HS-27A (cell line): ENCODE data around the gene PET100.
A peak's percentile ranks its signal among the peaks of the same experiment; 100 is the strongest.

ENCODE experiments used
- DNase-seq: peaks from one replicate; pipeline ENCODE4 v3.0.0-alpha.2; 2012; ENCODE audit warnings: low read depth, missing footprints

Gene PET100

GRCh38 chr19:7650148-7650547, 20.6 kb downstream of the PET100 start:
- DNase-seq = no peak

DNA sequence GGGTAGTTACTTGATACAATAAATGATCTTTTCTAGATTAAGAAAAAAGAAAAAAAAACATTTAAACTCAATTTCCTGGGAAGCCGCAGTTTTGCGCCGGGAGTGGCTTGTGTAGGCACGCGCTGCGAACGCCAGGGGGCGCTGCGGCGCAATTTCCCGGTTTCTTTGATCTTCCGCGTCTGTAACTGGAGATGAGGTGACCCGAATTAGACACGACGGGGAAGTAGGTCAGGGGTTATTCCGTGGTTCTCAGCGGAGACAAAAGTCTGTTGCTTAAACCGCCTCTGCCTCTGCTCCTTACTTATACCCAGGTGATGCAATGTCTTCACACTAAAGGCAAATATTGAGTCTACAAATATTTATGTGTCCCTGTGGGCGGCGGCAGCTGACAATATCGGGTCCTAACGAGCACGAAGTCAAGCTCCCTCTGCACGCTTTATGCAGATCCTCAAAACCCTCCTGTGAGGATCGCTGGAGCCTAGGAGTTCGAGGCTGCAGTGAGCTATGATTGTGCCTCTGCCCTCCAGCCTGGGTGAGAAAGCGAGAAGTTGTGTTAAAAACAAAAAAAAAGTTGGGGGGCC, 22.6 kb downstream of the PET100 start:
- peak; percentile 34 for DNase-seq

DNA sequence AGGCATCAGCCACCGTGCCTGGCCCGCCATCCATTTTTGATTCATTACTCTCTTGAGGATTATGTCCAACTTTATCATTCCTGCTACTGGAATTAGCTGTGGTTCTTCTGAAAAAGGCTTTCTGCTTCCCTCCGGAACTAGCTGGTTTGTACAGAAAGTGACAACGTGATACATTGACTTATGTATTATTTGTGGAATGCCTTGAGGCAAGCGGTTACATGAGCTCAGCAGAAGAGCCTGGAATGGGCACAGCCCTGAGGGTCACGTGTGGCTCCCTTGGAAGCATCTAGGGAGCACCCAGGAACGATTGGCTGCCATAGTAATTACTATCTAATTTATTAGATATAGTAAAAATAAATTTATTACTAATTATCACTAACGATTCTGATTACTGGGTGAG, 24.8 kb downstream of the PET100 start:
- DNase-seq = no peak

DNA sequence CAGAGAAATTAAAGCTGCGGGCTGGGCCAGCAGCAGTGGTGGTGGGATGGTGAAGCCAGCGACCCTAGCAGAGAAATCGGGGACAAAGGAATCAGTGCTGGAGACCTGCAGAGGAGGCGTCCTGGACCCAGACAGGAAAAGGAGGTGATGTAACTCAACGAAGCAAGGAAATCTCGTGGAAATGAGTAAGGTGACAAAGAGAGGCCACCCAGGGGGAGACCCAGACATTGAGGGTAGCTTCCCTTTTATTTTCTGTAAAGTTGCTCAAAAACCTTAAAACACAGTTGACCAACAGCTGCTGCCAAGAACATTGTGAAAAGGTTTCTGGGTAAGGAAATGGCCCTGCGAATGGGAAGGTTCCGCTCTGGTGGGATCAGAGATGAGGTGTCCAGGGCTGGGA, 26.0 kb downstream of the PET100 start:
- DNase-seq = no peak

DNA sequence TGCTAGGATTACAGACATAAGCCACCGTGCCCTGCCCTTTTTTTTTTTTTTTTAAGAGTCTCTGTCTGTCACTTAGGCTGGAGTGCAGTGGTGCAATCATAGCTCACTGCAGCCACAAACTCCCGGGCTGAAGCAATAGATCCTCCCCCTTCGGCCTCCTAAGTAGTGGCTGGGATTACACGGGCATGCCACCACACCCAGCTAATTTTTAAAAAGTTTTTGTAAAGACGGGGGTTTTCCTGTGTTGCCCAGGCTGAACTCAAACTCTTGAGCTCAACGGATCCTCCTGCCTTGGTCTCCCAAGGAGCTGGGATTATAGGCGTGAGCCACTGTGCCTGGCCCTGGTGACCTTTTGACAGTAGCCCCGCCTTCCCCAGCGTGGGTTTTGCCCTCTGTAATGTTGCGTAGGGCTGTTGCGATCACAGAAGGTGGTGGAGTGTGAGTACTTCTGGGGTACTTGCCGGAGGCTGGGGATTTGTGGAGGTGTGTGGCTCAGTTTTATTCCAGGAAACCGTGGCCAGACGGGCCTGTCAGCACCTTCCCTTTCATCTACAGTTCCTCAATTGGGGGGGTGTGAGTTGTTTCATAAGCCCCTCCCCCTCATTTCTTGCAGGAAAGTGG, 27.6 kb downstream of the PET100 start:
- no peak for DNase-seq

DNA sequence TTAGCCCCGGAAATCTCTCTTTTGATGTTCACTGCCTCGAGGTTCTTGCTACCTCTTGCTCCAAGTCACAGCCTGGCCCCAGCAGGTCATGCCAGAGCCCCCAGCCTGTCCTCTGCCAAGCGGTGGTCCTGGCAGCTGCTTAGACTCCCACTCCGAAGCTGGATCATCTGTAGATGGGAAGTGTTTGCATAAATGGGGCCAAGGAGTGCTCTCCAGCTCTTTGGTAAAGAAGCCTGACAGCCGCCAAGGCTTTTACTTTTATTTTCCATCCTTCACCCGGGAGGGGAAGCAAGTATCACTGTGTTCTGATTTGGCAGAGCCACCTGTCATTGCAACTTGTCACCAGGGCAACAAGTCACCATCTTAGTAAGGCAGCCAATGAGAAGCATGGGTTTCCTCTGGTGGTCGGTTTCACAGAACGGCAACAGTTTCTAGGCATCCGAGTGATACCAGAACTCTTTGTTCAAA, 28.7 kb downstream of the PET100 start:
- DNase-seq = no peak

DNA sequence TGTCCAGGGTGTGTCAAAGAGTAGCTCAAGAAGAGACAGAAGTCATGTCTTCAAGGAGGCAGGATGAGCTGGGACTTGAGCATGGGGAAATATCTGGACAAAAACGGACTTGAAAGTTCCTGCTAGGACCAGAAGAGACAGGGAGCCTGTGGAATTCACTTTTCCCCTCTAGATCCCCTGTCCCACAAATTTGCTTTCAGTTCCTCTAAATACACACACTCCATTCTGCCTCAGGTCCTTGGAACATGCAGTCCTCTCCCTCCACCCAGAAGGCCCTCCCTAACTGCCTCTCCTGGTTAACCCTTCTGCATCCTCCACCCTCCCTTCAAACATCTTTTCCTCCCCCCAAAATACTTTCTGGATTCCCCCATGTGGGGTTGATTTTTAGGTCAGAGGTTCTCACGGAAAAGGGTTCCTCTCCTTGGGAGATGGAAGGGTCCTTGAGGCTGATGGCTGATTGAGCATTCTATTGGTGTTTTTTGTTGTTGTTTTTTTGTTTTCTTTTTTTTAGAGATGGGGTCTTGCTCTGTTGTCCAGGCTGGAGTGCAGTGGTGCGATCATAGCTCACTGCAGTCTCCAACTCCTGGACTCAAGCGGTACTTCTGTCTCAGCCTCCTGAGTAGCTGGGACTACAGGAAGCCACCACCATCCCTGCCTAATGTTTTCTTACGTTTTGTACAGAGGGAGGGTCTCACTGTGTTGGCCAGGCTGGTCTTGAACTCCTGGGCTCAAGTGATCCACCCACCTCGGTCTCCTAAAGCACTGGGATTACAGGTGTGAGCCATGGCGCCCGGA, 32.3 kb downstream of the PET100 start:
- no peak for DNase-seq

DNA sequence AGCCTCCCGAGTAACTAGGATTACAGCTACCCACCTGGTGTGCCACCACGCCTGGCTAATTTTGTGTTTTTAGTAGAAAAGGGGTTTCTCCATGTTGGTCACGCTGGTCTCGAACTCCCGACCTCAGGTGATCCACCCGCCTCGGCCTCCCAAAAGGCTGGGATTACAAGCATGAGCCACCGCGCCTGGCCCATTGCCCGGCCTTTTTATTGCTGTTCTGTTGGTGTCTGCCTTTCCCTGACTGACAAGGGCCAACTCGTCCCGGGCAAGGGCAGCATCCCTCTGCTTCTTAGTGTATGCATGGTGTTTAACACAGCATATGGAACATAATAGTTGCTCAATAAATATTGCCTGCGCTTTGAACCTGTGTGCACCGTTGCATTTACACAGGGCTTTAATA, 33.1 kb downstream of the PET100 start:
- no peak for DNase-seq

DNA sequence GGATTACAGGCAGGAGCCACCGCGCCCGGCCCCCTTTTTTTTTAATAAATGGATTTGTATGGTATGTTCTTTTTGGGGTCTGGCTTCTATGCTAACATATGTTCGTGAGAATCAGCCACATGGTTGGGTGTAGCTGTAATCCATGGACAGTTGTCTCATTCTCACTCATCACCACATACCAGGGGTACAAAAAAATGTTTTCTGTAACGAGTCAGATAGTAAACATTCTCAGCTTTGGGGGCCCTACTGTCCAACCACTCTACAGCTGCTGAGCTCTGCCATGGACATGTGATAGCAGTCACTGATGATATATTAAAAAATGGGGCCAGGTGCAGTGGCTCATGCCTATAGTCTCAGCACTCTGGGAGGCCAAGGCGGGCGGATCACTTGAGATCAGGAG, 34.1 kb downstream of the PET100 start:
- no peak for DNase-seq

- no peak for DNase-seq
Measured at GRCh38 chr19:7665076-7665475, 35.5 kb downstream of the PET100 start.

- no peak for DNase-seq
Measured at GRCh38 chr19:7668842-7669241, 39.2 kb downstream of the PET100 start, which contains the start of gene RETN. Gene RETN, plus strand, starts transcription at chr19:7669049. Its CDS starts 278 bp downstream, at chr19:7669327.

DNA sequence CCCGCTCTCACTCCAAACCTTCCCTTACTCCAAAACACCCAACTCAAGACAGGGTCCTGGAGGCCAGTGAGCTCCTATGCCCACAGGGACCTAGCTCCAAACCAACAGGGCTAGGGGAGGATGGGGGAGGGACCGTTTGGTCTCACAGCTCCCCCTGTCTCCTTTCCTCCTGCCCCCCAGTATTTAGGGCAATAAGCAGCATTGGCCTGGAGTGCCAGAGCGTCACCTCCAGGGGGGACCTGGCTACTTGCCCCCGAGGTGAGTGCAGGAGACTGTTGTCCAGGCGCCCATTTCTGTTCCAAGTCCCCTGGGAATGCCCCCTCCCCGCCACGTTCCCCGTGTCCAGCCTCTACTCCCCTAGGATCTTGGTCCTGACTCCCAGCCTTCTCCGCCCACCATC, 40.0 kb downstream of the PET100 start:
- DNase-seq = no peak

- DNase-seq = no peak
Measured at GRCh38 chr19:7670150-7670783, 40.7 kb downstream of the PET100 start.

DNA sequence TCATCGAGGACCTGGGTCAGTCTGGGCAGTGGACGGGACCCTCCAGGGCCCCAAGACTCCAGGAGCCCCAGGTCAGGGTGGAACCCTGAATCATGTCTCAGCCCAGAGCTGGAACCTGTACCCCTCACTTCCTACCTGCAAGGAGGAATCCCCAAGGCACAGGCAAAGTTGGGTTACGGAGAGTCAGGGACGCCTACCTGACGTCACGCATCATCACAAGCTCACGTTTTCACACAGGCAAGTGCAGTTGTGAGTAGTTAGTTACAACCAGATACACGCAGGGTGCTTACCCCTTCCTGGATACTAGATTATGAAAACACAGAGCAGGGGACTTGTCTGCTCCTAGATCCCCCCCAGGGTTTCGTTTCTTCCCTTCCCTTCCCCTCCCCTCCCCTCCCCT, 41.2 kb downstream of the PET100 start:
- no peak for DNase-seq

DNA sequence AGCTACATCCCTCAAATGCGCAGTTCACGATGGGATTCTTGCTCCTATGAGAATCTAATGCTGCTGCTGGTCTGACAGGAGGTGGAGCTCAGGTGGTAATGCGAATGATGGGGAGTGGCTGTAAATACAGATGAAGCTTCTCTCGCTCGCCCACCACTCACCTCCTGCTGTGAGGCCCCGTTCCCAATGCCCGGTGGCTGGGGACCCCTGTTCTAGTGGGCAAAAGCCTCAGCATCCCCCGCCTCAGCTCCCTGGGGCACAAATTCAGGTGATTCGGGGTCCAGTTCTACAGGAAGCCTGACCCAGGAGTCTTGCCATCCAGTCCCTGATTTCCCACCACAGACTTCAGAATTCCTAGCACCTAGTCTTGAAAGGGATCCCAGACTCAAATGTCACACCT, 42.9 kb downstream of the PET100 start:
- no peak for DNase-seq

- no peak for DNase-seq
Measured at GRCh38 chr19:7674010-7675005, 44.7 kb downstream of the PET100 start.

- DNase-seq = no peak
Measured at GRCh38 chr19:7676376-7676775, 46.8 kb downstream of the PET100 start.

DNA sequence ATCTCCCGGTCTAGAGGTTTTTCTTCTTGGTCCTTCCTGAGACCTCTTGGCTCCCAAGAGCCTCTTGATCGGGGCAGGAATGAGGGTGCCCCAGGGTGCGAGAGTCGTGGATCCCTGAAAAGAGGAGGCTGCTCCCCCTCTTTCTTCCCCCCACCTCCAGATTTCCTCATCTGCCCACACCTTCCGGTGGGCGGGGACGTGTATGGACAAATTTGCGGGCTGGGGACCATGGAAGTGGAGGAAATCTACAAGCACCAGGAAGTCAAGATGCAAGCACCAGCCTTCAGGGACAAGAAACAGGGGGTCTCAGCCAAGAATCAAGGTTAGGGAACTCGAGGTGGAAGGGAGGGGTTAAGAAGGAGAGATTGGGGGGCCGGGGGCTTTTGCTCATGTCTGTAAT, 47.3 kb downstream of the PET100 start, which contains the start of gene MCEMP1:
TSS of gene MCEMP1 (plus strand) at position 237 of the 400 bp plus-strand sequence. CDS start at position 268, 31 bp downstream.
- no peak for DNase-seq

DNA sequence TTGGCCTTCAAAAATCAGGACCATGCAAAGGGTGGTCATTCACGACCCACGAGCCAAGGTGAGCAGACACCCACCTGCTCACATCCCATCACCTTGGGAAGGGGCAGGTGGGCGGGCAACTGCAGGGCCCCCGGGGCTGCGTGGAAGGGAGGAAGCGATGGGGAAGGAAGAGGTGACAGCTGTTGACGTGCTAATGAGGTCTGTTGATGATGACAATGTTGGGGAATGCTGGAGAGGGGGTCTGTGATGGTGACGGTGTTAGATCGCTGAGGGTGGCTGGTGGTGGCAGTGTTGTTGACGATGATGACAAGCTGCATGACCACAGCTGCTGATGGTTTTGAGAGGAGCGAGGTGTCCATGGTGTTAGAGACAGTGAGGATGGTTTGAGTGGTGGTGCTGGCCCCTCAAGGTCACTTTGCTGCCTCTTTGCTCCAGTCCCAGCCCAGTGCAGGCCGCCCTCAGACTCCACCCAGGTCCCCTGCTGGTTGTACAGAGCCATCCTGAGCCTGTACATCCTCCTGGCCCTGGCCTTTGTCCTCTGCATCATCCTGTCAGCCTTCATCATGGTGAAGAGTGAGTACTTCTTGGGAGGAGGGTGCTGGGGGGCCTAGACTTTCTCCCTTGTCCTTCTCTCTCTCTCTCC, 48.2 kb downstream of the PET100 start:
- no peak for DNase-seq

GRCh38 chr19:7678971-7679751, 49.6 kb downstream of the PET100 start:
- DNase-seq = no peak
